ENCODE results near the gene ADIPOR2. TPM values are rescaled to one million over a fixed set of nuclear protein-coding genes. Genes with fewer than 3 reads are reported as not detected.

Gene ADIPOR2
- polyA plus RNA-seq, 3 donors, result 3.9 to 14.6 (median 6.2) TPM

GRCh38 chr12:1739368-1739767 is 48.5 kb downstream of the ADIPOR2 start:
- H3K4me1 Mint-ChIP-seq, result peaks cover 25% of the 10 kb centered on the region
- no peaks in the 10 kb centered on the region for H3K27me3 ChIP-seq (ENCODE audit: control insufficient read depth in 2 of 2, insufficient read depth in 2 of 2, low read length in 2 of 2)

DNA sequence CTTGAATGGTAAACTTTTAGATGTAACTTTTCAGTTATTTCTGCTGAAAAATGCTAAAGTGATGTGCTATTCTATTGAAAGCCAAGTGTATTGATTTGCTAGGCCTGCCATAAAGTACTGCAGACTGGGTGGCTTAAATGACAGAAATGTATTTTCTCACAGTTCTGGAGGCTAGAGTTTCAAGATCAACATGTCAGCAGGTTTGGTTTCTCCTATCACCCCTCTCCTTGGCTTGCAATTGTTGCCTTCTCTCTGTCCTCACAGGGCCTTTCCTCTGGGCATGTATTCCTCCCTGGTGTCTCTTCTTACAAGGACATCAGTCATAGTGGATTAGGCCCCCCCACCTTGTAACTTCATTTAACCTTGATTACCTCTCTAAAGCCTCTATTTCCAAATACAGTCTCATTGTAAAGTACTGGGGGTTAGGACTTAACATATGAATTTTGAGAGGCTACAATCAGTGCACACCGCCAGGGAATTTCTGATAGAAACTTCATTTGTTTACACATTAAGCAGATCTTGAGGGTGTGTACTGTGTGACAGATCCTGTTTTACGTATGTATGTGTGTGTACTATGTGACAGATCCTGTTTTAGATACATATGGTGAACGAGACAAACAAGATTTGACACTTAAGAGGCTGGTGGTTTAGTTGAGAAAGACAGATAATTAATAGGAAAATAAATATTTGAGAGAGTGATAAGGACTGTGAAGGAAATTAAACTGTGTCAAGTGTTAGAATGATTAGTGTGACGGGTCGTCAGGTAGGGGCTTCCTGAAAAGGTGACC is 49.5 kb downstream of the ADIPOR2 start:
- Histone ChIP-seq H3K27ac (ENCODE audit: low read depth in 1 of 2, low read length in 2 of 2) (peak overlapping the region in 1 of 2 donors; percentile 23), H3K4me1 (ENCODE audit: control insufficient read depth in 1 of 2, insufficient read depth in 2 of 2, low read length in 2 of 2) (peaks cover 0 to 9% of the 10 kb centered on the region in 2 donors), H3K9me3 (replicated peaks in 1 of 2; ENCODE audit: control insufficient read depth in 1 of 2, insufficient read depth in 1 of 2, low read length in 2 of 2) (no peaks in the 10 kb centered on the region), H4K20me1 (ENCODE audit: insufficient read depth, low read length) (peaks cover 65% of the 10 kb centered on the region), H2AFZ (ENCODE audit: insufficient read depth, low read depth, low read length, poor library complexity, severe bottlenecking) (no peak overlapping the region), H3K4me2 (replicated peaks; ENCODE audit: extremely low read depth, low read length, poor library complexity, severe bottlenecking) (no peak overlapping the region), H3K27me3 (ENCODE audit: control insufficient read depth in 2 of 2, insufficient read depth in 2 of 2, low read length in 2 of 2) (no peaks in the 10 kb centered on the region), H3K4me3 (replicated peaks in 1 of 3; ENCODE audit: low read depth in 2 of 3, low read length in 3 of 3) (no peak overlapping the region), H3K79me2 (ENCODE audit: insufficient read depth, low read length) (peaks cover 87% of the 10 kb centered on the region), H3K9ac (ENCODE audit: insufficient read depth, low read length, poor library complexity, severe bottlenecking) (no peak overlapping the region), H3K36me3 (replicated peaks in 1 of 2; ENCODE audit: control insufficient read depth in 1 of 2, insufficient read depth in 2 of 2, low read length in 2 of 2) (peaks cover 0 to 3% of the 10 kb centered on the region in 2 donors)
- 75% methylated on average over 4 of the region's 5 CpGs for WGBS (ENCODE audit: insufficient coverage)
- intact Hi-C loops (cut with micrococcal nuclease), result no loop called here
- Mint-ChIP-seq H3K4me1 (peaks cover 25% of the 10 kb centered on the region), H3K4me3 (no peak overlapping the region), H3K27me3 (ENCODE audit: low read depth in 3 of 3) (peaks cover 0 to 2% (median 0%) of the 10 kb centered on the region in 3 donors), H3K36me3 (peaks cover 10 to 15% of the 10 kb centered on the region in 2 donors), H3K9me3 (peaks cover 0 to 2% (median 0%) of the 10 kb centered on the region in 7 donors), H3K27ac (peak overlapping the region in 6 of 7 donors; percentile 13 to 78 (median 22))
- no peak for TF ChIP-seq CTCF (IDR thresholded peaks at IDR 0.05)
- DNase-seq, result no peak

More at GRCh38 chr12:1739368-1739767, 48.5 kb downstream of the ADIPOR2 start:
- H4K20me1 ChIP-seq (ENCODE audit: insufficient read depth, low read length), result peaks cover 65% of the 10 kb centered on the region
- H3K4me1 ChIP-seq (ENCODE audit: control insufficient read depth in 1 of 2, insufficient read depth in 2 of 2, low read length in 2 of 2), result peaks cover 0 to 9% of the 10 kb centered on the region in 2 donors
- H3K9me3 ChIP-seq (replicated peaks in 1 of 2; ENCODE audit: control insufficient read depth in 1 of 2, insufficient read depth in 1 of 2, low read length in 2 of 2), result no peaks in the 10 kb centered on the region
- peaks cover 78% of the 10 kb centered on the region for H3K79me2 ChIP-seq (ENCODE audit: insufficient read depth, low read length)
- H3K9me3 Mint-ChIP-seq, result peaks cover 0 to 2% (median 0%) of the 10 kb centered on the region in 7 donors
- H3K4me3 Mint-ChIP-seq, result no peak overlapping the region
- no peaks in the 10 kb centered on the region for H3K36me3 ChIP-seq (replicated peaks in 1 of 2; ENCODE audit: control insufficient read depth in 1 of 2, insufficient read depth in 2 of 2, low read length in 2 of 2)
- WGBS (ENCODE audit: insufficient coverage), result no CpG with 5 or more reads among the region's 1 CpG
- no peak overlapping the region for H2AFZ ChIP-seq (ENCODE audit: insufficient read depth, low read depth, low read length, poor library complexity, severe bottlenecking)
- no peak for TF ChIP-seq CTCF (IDR thresholded peaks at IDR 0.05)
- H3K36me3 Mint-ChIP-seq, result peaks cover 6 to 10% of the 10 kb centered on the region in 2 donors
- H3K27me3 Mint-ChIP-seq (ENCODE audit: low read depth in 3 of 3), result peaks cover 0 to 2% (median 0%) of the 10 kb centered on the region in 3 donors
- intact Hi-C loops (cut with micrococcal nuclease), result no loop called here
- H3K4me3 ChIP-seq (replicated peaks in 1 of 3; ENCODE audit: low read depth in 2 of 3, low read length in 3 of 3), result no peak overlapping the region
- no peak overlapping the region for H3K27ac Mint-ChIP-seq
- no peak overlapping the region for H3K9ac ChIP-seq (ENCODE audit: insufficient read depth, low read length, poor library complexity, severe bottlenecking)
- H3K4me2 ChIP-seq (replicated peaks; ENCODE audit: extremely low read depth, low read length, poor library complexity, severe bottlenecking), result no peak overlapping the region
- no peak for DNase-seq
- no peak overlapping the region for H3K27ac ChIP-seq (ENCODE audit: low read depth in 1 of 2, low read length in 2 of 2)
